Subcutaneous abdominal adipose tissue (tissue), 5 donors: ENCODE measurements around the gene UNC45A.

Experiments used
- H3K27ac ChIP-seq: one replicate; pipeline ENCODE4 v1.7.0; 2013; ENCODE audit warnings: low read depth, mild to moderate bottlenecking, inconsistent platforms, low read length, moderate library complexity
- H3K27me3 ChIP-seq, 5 donors: one replicate each; pipeline ENCODE4 v1.7.0; 2013; ENCODE audit warnings: low read length in 5 of 5, inconsistent platforms in 1 of 5; ENCODE audit not compliant: control insufficient read depth in 5 of 5, insufficient read depth in 4 of 5
- H3K36me3 ChIP-seq, 5 donors: one replicate each; pipeline ENCODE4 v1.7.0; 2013; ENCODE audit warnings: low read length in 5 of 5; ENCODE audit not compliant: control insufficient read depth in 5 of 5, insufficient read depth in 5 of 5
- H3K4me1 ChIP-seq, 5 donors: one replicate each; pipeline ENCODE4 v1.7.0; 2013; ENCODE audit warnings: low read length in 5 of 5, mild to moderate bottlenecking in 3 of 5, moderate library complexity in 1 of 5; ENCODE audit not compliant: control insufficient read depth in 5 of 5, insufficient read depth in 5 of 5
- H3K4me3 ChIP-seq, 5 donors: one replicate each; pipeline ENCODE4 v1.7.0; 2013; ENCODE audit warnings: low read length in 5 of 5, low read depth in 1 of 5
- H3K9ac ChIP-seq, 5 donors: one replicate each; pipeline ENCODE4 v1.7.0; 2013; ENCODE audit warnings: low read length in 5 of 5, mild to moderate bottlenecking in 4 of 5, moderate library complexity in 3 of 5
- H3K9me3 ChIP-seq, 5 donors: one replicate each; pipeline ENCODE4 v1.7.0; 2013; ENCODE audit warnings: low read length in 5 of 5; ENCODE audit not compliant: control insufficient read depth in 5 of 5
- donor health status: healthy.
- donor health status: healthy.
- donor health status: healthy.
- donor health status: healthy.
- donor health status: healthy.

UNC45A gene

GRCh38 chr15:90910441-90911301 is 24.4 kb upstream of the UNC45A start:
- no peak overlapping the region for H3K27ac ChIP-seq
- H3K36me3 ChIP-seq: peaks cover 0 to 96% (median 89%) of the 10 kb centered on the region in 5 donors

DNA sequence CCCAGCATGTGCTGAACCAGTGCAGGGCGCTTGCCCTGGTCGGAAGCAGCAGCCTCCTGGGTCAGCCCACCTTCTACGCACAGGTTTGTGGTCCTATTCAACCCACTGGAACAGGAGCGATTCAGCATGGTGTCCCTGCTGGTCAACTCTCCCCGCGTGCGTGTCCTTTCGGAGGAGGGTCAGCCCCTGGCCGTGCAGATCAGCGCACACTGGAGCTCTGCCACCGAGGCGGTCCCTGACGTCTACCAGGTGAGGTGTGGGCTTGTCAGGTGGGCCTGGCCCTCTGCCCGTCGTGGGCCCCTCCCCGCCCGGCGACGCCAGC is 23.8 kb upstream of the UNC45A start:
- no peak overlapping the region for H3K27ac ChIP-seq
- no peaks in the 10 kb centered on the region for H3K9me3 ChIP-seq
- peaks cover 2 to 28% (median 16%) of the 10 kb centered on the region in 5 donors for H3K4me1 ChIP-seq
- H3K4me3 ChIP-seq: no peak overlapping the region
- H3K27me3 ChIP-seq: no peaks in the 10 kb centered on the region
- H3K9ac ChIP-seq: no peak overlapping the region
- peaks cover 0 to 96% (median 89%) of the 10 kb centered on the region in 5 donors for H3K36me3 ChIP-seq

More at GRCh38 chr15:90910441-90911301, 24.4 kb upstream of the UNC45A start:
- H3K4me3 ChIP-seq: no peak overlapping the region
- H3K4me1 ChIP-seq: peaks cover 2 to 26% (median 20%) of the 10 kb centered on the region in 5 donors
- no peaks in the 10 kb centered on the region for H3K9me3 ChIP-seq
- no peaks in the 10 kb centered on the region for H3K27me3 ChIP-seq
- no peak overlapping the region for H3K9ac ChIP-seq

DNA sequence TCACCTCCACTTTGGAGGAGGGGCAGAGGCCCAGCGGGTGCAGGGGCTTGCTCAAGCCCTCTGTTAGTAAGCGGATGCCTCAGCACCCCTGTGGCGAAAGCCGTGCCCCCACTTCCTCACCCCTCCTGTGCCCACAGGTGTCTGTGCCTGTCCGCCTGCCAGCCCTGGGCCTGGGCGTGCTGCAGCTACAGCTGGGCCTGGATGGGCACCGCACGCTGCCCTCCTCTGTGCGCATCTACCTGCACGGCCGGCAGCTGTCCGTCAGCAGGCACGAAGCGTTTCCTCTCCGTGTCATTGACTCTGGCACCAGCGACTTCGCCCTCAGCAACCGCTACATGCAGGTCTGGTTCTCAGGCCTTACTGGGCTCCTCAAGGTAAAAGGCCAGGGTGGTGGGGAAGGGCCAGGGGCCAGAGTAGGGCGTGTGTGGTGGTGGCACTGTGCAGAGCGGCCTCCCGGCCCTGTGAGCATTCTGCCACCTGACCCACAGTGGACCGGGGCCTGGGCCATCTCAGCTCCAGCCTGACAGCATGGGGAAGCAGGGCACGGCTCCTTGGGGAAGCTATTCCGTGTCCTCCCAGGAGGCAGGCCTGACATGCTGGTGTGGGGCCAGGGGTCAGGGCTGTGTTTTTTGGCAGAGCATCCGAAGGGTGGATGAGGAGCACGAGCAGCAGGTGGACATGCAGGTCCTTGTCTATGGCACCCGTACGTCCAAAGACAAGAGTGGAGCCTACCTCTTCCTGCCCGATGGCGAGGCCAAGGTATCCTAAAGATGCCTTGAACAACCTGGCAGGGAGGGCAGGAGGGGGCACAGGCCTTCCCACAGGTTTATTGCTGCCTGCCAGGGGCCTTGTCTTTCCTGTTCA is 22.9 kb upstream of the UNC45A start:
- Histone ChIP-seq H3K36me3 (peaks cover 0 to 96% (median 89%) of the 10 kb centered on the region in 5 donors), H3K27me3 (no peaks in the 10 kb centered on the region), H3K9ac (no peak overlapping the region), H3K4me1 (peaks cover 2 to 26% (median 12%) of the 10 kb centered on the region in 5 donors), H3K9me3 (no peaks in the 10 kb centered on the region), H3K27ac (no peak overlapping the region), H3K4me3 (no peak overlapping the region)

- Histone ChIP-seq H3K27me3 (no peaks in the 10 kb centered on the region), H3K9ac (no peak overlapping the region), H3K9me3 (no peaks in the 10 kb centered on the region), H3K4me3 (no peak overlapping the region), H3K4me1 (peaks cover 0 to 20% (median 6%) of the 10 kb centered on the region in 5 donors), H3K27ac (no peak overlapping the region), H3K36me3 (peaks cover 0 to 96% (median 89%) of the 10 kb centered on the region in 5 donors)
Observed at GRCh38 chr15:90912770-90913075, 22.4 kb upstream of the UNC45A start.

- Histone ChIP-seq H3K9me3 (no peaks in the 10 kb centered on the region), H3K9ac (no peak overlapping the region), H3K4me1 (peaks cover 0 to 14% (median 0%) of the 10 kb centered on the region in 5 donors), H3K27ac (no peak overlapping the region), H3K27me3 (no peaks in the 10 kb centered on the region), H3K4me3 (no peak overlapping the region), H3K36me3 (peaks cover 0 to 98% (median 93%) of the 10 kb centered on the region in 5 donors)
Observed at GRCh38 chr15:90913398-90913944, 21.6 kb upstream of the UNC45A start.

GRCh38 chr15:90914305-90915080 is 20.6 kb upstream of the UNC45A start:
- Histone ChIP-seq H3K4me3 (no peak overlapping the region), H3K27ac (no peak overlapping the region), H3K36me3 (peaks cover 0 to 100% (median 97%) of the 10 kb centered on the region in 5 donors), H3K9me3 (no peaks in the 10 kb centered on the region), H3K4me1 (peaks cover 0 to 14% (median 0%) of the 10 kb centered on the region in 5 donors), H3K27me3 (no peaks in the 10 kb centered on the region), H3K9ac (no peak overlapping the region)

- Histone ChIP-seq H3K27me3 (no peaks in the 10 kb centered on the region), H3K4me1 (peaks cover 0 to 14% (median 0%) of the 10 kb centered on the region in 5 donors), H3K9ac (no peak overlapping the region), H3K36me3 (peaks cover 0 to 100% (median 99%) of the 10 kb centered on the region in 5 donors), H3K27ac (no peak overlapping the region), H3K9me3 (no peaks in the 10 kb centered on the region), H3K4me3 (no peak overlapping the region)
Observed at GRCh38 chr15:90915216-90915807, 19.8 kb upstream of the UNC45A start.

- Histone ChIP-seq H3K36me3 (peaks cover 2 to 100% (median 99%) of the 10 kb centered on the region in 5 donors), H3K4me3 (no peak overlapping the region), H3K9ac (no peak overlapping the region), H3K4me1 (peaks cover 0 to 14% (median 0%) of the 10 kb centered on the region in 5 donors), H3K27me3 (no peaks in the 10 kb centered on the region), H3K9me3 (no peaks in the 10 kb centered on the region), H3K27ac (no peak overlapping the region)
Observed at GRCh38 chr15:90915808-90916440, 19.2 kb upstream of the UNC45A start.

GRCh38 chr15:90916461-90916860 is 18.6 kb upstream of the UNC45A start:
- Histone ChIP-seq H3K27me3 (no peaks in the 10 kb centered on the region), H3K4me3 (no peak overlapping the region), H3K9ac (no peak overlapping the region), H3K27ac (no peak overlapping the region), H3K4me1 (peaks cover 0 to 14% (median 0%) of the 10 kb centered on the region in 5 donors), H3K9me3 (no peaks in the 10 kb centered on the region), H3K36me3 (peaks cover 4 to 100% (median 99%) of the 10 kb centered on the region in 5 donors)
